ENCODE data around the gene AGFG2. TPM values are rescaled to one million over a fixed set of nuclear protein-coding genes. Genes with fewer than 3 reads are reported as not detected.
"Not testable (repeated sequence)": the region's sequence is repeated elsewhere in the genome, so short reads cannot be mapped to it uniquely, and the experiment has no call there.

Gene AGFG2
- total RNA-seq, 1 experiment from 2014 or later, result 30.4 TPM

DNA sequence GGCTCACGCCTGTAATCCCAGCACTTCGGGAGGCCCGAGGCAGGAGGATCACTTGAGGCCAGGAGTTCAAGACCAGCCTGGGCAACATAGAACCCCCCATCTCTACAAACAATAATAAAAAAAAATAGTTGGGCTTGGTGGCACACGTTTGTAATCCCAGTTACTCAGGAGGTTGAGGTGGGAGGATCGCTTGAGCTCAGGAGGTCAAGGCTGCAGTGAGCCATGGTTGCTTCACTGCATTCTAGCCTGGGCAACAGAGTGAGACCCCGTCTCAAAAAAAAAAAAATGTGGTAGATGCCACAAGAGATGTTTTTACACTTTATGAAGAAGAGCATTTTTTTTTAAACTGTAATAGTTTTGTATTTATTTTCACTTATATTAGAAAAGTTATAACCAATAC is 42.5 kb upstream of the AGFG2 start:
- Histone ChIP-seq H3K4me1 (replicated peaks; ENCODE audit: insufficient read depth) (peaks cover 6% of the 10 kb centered on the region; the same call in 1 of the 2 replicates), H3K27ac (no peak overlapping the region), H3K9me2 (ENCODE audit: insufficient read depth) (no peaks in the 10 kb centered on the region), H3K27me3 (ENCODE audit: insufficient read depth, low read depth) (no peaks in the 10 kb centered on the region), H3K4me3 (no peak overlapping the region), H3K36me3 (ENCODE audit: low read depth) (no peaks in the 10 kb centered on the region), H3K4me2 (no peak overlapping the region), H3K9me3 (ENCODE audit: insufficient read depth, low read depth) (no peaks in the 10 kb centered on the region), H4K20me1 (ENCODE audit: insufficient read depth) (no peaks in the 10 kb centered on the region), H3K79me2 (ENCODE audit: low read depth) (peaks cover under 1% of the 10 kb centered on the region; the same call in 1 of the 2 replicates), H2AFZ (no peak overlapping the region), H3F3A (ENCODE audit: insufficient read depth, low read depth) (no peaks in the 10 kb centered on the region; the same call in 1 of the 2 replicates)
- TF ChIP-seq EZH2 (IDR thresholded peaks at IDR 0.05; ENCODE audit: low read depth), result no peak
- TF ChIP-seq, protein P1, sequence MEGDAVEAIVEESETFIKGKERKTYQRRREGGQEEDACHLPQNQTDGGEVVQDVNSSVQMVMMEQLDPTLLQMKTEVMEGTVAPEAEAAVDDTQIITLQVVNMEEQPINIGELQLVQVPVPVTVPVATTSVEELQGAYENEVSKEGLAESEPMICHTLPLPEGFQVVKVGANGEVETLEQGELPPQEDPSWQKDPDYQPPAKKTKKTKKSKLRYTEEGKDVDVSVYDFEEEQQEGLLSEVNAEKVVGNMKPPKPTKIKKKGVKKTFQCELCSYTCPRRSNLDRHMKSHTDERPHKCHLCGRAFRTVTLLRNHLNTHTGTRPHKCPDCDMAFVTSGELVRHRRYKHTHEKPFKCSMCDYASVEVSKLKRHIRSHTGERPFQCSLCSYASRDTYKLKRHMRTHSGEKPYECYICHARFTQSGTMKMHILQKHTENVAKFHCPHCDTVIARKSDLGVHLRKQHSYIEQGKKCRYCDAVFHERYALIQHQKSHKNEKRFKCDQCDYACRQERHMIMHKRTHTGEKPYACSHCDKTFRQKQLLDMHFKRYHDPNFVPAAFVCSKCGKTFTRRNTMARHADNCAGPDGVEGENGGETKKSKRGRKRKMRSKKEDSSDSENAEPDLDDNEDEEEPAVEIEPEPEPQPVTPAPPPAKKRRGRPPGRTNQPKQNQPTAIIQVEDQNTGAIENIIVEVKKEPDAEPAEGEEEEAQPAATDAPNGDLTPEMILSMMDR (conservative IDR thresholded peaks at IDR 0.05), result no peak
- BruUV-seq (replicated peaks), result no TSS peak
- no peak for DNase-seq
- intact Hi-C loops (cut with micrococcal nuclease; ENCODE audit: unreplicated experiment), result no loop called here
- POLR2A ChIA-PET (ENCODE audit: unreplicated experiment), result no interaction called here
- CTCF ChIA-PET, result interaction anchor here (0.7 kb wide), 1 partner anchor 27 kb away, joined by 4 read pairs; no protein-coding TSS in a partner anchor

DNA sequence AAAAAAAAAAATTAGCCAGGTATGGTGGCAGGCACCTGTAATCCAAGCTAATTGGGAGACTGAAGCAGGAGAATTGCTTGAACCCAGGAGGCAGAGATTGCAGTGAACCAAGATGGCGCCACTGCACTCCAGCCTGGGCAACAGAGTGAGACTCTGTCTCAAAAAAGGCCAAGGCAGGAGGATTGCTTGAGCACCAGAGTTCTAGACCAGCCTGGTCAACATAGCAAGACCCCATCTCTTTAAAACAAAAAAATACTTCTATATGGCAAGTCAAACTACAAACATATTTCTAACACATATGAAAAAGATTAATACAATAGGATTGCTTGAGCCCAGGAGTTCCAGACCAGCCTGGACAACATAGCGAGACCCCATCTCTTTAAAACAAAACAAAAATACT is 38.3 kb upstream of the AGFG2 start:
- DNase-seq; H3K9me2 ChIP-seq (ENCODE audit: insufficient read depth); intact Hi-C loops (cut with micrococcal nuclease; ENCODE audit: unreplicated experiment); H3K9me3 ChIP-seq (ENCODE audit: insufficient read depth, low read depth); H3K27ac ChIP-seq; POLR2A ChIA-PET (ENCODE audit: unreplicated experiment); H3K36me3 ChIP-seq (ENCODE audit: low read depth); H4K20me1 ChIP-seq (ENCODE audit: insufficient read depth); H3K79me2 ChIP-seq (ENCODE audit: low read depth); H2AFZ ChIP-seq; H3K4me3 ChIP-seq; BruUV-seq (replicated peaks); H3K27me3 ChIP-seq (ENCODE audit: insufficient read depth, low read depth): not testable (repeated sequence)
- H3K4me1 ChIP-seq (replicated peaks; ENCODE audit: insufficient read depth), result peaks cover 44% of the 10 kb centered on the region
- peaks cover 34% of the 10 kb centered on the region for H3F3A ChIP-seq (ENCODE audit: insufficient read depth, low read depth)
- CTCF ChIA-PET, result interaction anchor here (0.6 kb wide), 1 partner anchor 11 kb away, joined by 11 read pairs; no protein-coding TSS in a partner anchor
- peak overlapping the region; percentile 64 for H3K4me2 ChIP-seq

- Histone ChIP-seq H3F3A (ENCODE audit: insufficient read depth, low read depth) (peaks cover 36% of the 10 kb centered on the region), H3K27ac (peak overlapping the region; percentile 98), H3K4me2 (peak overlapping the region; percentile 64), H3K4me1 (replicated peaks; ENCODE audit: insufficient read depth) (peaks cover 44% of the 10 kb centered on the region)
- H3K4me3 ChIP-seq; BruUV-seq (replicated peaks); H3K9me2 ChIP-seq (ENCODE audit: insufficient read depth); DNase-seq; H2AFZ ChIP-seq; H3K27me3 ChIP-seq (ENCODE audit: insufficient read depth, low read depth); H3K36me3 ChIP-seq (ENCODE audit: low read depth); H3K9me3 ChIP-seq (ENCODE audit: insufficient read depth, low read depth); intact Hi-C loops (cut with micrococcal nuclease; ENCODE audit: unreplicated experiment); H3K79me2 ChIP-seq (ENCODE audit: low read depth); H4K20me1 ChIP-seq (ENCODE audit: insufficient read depth): not testable (repeated sequence)
- ChIA-PET POLR2A (ENCODE audit: unreplicated experiment) (interaction anchor here (0.6 kb wide), 2 partner anchors 24 to 104 kb away, joined by 4 to 5 read pairs; no protein-coding TSS in a partner anchor), CTCF (interaction anchor here (0.6 to 0.7 kb wide), 2 partner anchors 80 to 192 kb away, joined by 4 to 7 read pairs; no protein-coding TSS in a partner anchor)
These were observed 35.0 kb upstream of the AGFG2 start for GRCh38 chr7:100504031-100504430.

DNA sequence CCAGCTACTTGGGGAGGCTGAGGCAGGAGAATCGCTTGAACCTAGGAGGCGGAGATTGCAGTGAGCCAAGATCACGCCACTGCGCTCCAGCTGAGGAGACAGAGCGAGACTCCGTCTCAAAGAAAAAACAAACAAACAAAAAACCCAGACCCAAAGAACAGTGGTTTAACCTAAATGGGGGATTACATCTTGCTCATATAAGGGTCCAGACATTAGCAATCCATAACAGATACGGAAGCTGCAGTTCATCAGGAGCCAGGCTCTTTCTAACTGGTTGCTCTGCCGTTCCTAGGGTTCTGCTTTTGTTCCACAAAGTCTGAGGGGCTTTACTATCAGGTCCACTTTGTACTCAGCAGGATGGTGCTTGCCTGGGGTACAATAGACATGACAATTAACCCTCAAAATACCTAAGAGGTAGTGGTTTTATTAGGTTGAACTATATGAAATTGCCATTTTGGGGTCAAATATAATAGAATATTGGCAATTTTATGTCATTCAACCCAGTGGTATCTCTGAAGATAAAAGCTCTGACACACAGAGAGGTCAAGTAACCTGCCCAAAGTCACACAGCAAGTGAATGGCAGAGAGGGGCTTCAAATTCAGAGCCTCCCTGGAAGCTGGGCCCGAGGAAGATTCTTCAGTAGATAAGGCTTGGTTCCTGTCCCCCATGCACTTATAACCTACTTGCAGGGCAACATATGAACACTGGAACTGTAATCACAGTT is 34.0 kb upstream of the AGFG2 start:
- H3K79me2 ChIP-seq (ENCODE audit: low read depth), result peaks cover 10% of the 10 kb centered on the region; the same call in 1 of the 2 replicates
- no TSS peak for BruUV-seq (replicated peaks)
- H3K36me3 ChIP-seq (ENCODE audit: low read depth), result no peaks in the 10 kb centered on the region
- intact Hi-C loops (cut with micrococcal nuclease; ENCODE audit: unreplicated experiment), result no loop called here
- H3K4me3 ChIP-seq, result no peak overlapping the region
- CTCF ChIA-PET, result interaction anchor here (0.6 to 0.7 kb wide), 2 partner anchors 79 to 299 kb away, joined by 3 to 7 read pairs; no protein-coding TSS in a partner anchor
- H3K4me2 ChIP-seq, result 0 out of 2 replicates have a peak overlapping the region, but pooled peaks have one; percentile 64
- peak overlapping the region; percentile 98 for H3K27ac ChIP-seq
- no peaks in the 10 kb centered on the region for H3K9me3 ChIP-seq (ENCODE audit: insufficient read depth, low read depth)
- POLR2A ChIA-PET (ENCODE audit: unreplicated experiment), result no interaction called here
- H3K9me2 ChIP-seq (ENCODE audit: insufficient read depth), result no peaks in the 10 kb centered on the region
- no peak overlapping the region for H2AFZ ChIP-seq
- no peaks in the 10 kb centered on the region for H4K20me1 ChIP-seq (ENCODE audit: insufficient read depth)
- H3F3A ChIP-seq (ENCODE audit: insufficient read depth, low read depth), result peaks cover 36% of the 10 kb centered on the region
- no peak for DNase-seq
- H3K27me3 ChIP-seq (ENCODE audit: insufficient read depth, low read depth), result no peaks in the 10 kb centered on the region
- TF ChIP-seq EZH2 (IDR thresholded peaks at IDR 0.05; ENCODE audit: low read depth), result no peak
- TF ChIP-seq, protein P1 (conservative IDR thresholded peaks at IDR 0.05), result no peak
- peaks cover 44% of the 10 kb centered on the region for H3K4me1 ChIP-seq (replicated peaks; ENCODE audit: insufficient read depth)
